BLaER1 (cell line): ENCODE data around the gene ESRRB.

Experiments used
- H3K27ac ChIP-seq: shearing (Covaris generic); formaldehyde crosslinking; 2 replicates; pipeline ENCODE4 v1.8.1; 2022
- H3K27me3 ChIP-seq: shearing (Covaris generic); formaldehyde crosslinking; 2 replicates; pipeline ENCODE4 v1.8.1; 2022
- H3K36me3 ChIP-seq: shearing (Covaris generic); formaldehyde crosslinking; 2 replicates; pipeline ENCODE4 v1.8.1; 2022
- H3K4me1 ChIP-seq: shearing (Covaris generic); formaldehyde crosslinking; 2 replicates; pipeline ENCODE4 v1.8.1; 2022
- H3K4me2 ChIP-seq: shearing (Covaris generic); formaldehyde crosslinking; 2 replicates; pipeline ENCODE4 v1.8.1; 2022
- H3K4me3 ChIP-seq: shearing (Covaris generic); formaldehyde crosslinking; 2 replicates; pipeline ENCODE4 v1.8.1; 2022
- H3K9ac ChIP-seq: shearing (Covaris generic); formaldehyde crosslinking; 2 replicates; pipeline ENCODE4 v1.8.1; 2022
- H3K9me3 ChIP-seq: shearing (Covaris generic); formaldehyde crosslinking; 2 replicates; pipeline ENCODE4 v1.8.1; 2022
- H4K20me1 ChIP-seq: shearing (Covaris generic); formaldehyde crosslinking; 2 replicates; pipeline ENCODE4 v1.8.1; 2022
- Cebpa-rat ChIP-seq: shearing (Covaris generic); IDR thresholded peaks from 2 replicates; pipeline ENCODE4 v1.8.1; 2022

The ESRRB gene

DNA sequence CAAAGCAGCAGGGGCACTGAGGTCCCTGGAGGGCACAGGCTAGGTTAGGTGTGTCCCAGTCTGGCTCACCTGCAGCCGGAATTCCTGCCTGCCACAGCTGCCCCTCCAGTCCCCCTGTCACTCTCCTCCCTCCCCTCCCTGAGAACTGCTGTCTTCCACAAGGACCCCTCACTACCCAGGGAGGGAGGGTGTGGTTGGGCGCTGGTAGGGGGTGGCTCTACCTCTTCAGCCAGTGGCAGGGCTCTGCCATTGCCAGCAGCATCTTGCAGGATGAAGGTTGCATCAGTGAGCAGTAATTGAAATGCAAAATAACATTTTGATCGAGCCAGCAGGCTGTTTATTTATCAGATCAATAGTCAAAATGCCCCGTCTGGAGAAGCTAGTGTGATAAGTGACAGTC is 45.7 kb downstream of the ESRRB start:
- no peak overlapping the region for H3K4me2 ChIP-seq
- H3K4me3 ChIP-seq = no peak overlapping the region

DNA sequence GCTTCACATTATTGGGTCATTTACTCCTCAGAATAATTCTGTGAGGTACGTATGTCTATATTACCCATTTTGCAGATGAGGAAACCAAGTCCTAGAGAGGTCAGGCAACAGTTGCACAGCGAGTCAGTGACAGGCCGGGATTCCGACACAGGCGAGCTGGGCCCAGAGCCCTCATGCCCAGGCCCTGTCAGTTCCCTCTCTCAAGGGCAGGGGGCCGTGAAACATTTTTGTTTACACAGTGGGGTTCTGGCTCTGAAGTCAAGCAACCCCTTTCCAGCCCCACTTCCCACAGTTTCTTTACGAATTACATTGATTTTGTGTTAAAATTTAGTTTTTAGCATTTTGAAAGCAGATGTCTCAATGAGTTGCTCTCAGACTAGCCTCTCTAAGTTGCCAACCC is 46.7 kb downstream of the ESRRB start:
- Histone ChIP-seq H4K20me1 (no peaks in the 10 kb centered on the region), H3K27me3 (no peaks in the 10 kb centered on the region), H3K4me1 (no peaks in the 10 kb centered on the region), H3K27ac (no peak overlapping the region), H3K4me3 (no peak overlapping the region), H3K4me2 (no peak overlapping the region), H3K9ac (no peak overlapping the region), H3K9me3 (no peaks in the 10 kb centered on the region), H3K36me3 (no peaks in the 10 kb centered on the region)
- no peak for TF ChIP-seq Cebpa-rat

More for the DNA sequence above, 45.7 kb downstream of the ESRRB start:
- Histone ChIP-seq H3K9ac (no peak overlapping the region), H3K27ac (no peak overlapping the region), H3K36me3 (no peaks in the 10 kb centered on the region), H4K20me1 (no peaks in the 10 kb centered on the region), H3K4me1 (no peaks in the 10 kb centered on the region), H3K27me3 (no peaks in the 10 kb centered on the region), H3K9me3 (no peaks in the 10 kb centered on the region)
- TF ChIP-seq Cebpa-rat = no peak

DNA sequence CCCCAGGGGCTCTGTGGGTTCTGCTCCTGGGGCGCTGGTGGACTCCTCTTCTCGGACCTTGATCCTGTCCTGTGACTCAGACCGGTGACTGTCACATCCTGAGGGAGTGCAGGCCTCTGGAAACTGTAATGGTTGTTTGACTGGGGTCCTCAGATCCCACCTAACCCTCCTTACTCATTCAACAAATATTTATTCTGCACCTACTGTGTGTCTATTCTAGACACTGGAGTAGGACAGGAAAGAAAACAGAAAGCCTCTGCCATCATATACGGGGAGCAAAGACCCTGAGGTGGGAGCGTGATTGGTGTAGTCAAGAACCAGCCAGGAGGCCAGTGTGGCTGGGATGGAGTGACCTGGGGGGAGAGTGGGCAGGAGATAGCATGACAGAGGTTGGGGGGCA is 47.6 kb downstream of the ESRRB start:
- Histone ChIP-seq H4K20me1 (no peaks in the 10 kb centered on the region), H3K27ac (no peak overlapping the region), H3K9me3 (no peaks in the 10 kb centered on the region), H3K27me3 (no peaks in the 10 kb centered on the region), H3K9ac (no peak overlapping the region), H3K4me2 (no peak overlapping the region), H3K4me1 (no peaks in the 10 kb centered on the region), H3K4me3 (no peak overlapping the region), H3K36me3 (no peaks in the 10 kb centered on the region)
- no peak for TF ChIP-seq Cebpa-rat

DNA sequence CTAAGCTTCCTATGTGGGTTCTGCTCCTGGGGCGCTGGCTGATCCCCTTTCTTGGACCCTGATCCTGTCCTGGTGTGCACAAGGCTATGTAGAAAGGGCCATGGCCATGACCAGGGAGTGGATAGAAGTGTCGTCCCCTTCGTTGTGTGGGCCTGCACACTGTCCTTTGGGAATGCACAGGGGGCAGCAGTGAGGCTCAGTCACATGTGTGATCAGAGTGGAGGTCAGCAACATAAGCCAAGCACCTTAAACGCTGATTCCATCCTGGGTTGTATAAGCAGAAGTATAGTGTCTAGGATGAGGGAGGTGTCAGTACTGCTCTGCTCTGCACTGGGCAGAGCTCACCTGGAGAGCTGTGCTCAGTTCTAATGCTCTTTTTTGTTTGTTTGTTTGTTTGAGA is 48.4 kb downstream of the ESRRB start:
- H3K36me3 ChIP-seq = no peaks in the 10 kb centered on the region
- no peak overlapping the region for H3K4me3 ChIP-seq
- H3K27me3 ChIP-seq = no peaks in the 10 kb centered on the region
- H3K9me3 ChIP-seq = no peaks in the 10 kb centered on the region
- no peak overlapping the region for H3K4me2 ChIP-seq
- no peaks in the 10 kb centered on the region for H4K20me1 ChIP-seq
- no peak overlapping the region for H3K27ac ChIP-seq
- no peak overlapping the region for H3K9ac ChIP-seq
- no peak for TF ChIP-seq Cebpa-rat
- H3K4me1 ChIP-seq = 0 out of 2 replicates have a peak, but pooled peaks cover 2% of the 10 kb centered on the region

DNA sequence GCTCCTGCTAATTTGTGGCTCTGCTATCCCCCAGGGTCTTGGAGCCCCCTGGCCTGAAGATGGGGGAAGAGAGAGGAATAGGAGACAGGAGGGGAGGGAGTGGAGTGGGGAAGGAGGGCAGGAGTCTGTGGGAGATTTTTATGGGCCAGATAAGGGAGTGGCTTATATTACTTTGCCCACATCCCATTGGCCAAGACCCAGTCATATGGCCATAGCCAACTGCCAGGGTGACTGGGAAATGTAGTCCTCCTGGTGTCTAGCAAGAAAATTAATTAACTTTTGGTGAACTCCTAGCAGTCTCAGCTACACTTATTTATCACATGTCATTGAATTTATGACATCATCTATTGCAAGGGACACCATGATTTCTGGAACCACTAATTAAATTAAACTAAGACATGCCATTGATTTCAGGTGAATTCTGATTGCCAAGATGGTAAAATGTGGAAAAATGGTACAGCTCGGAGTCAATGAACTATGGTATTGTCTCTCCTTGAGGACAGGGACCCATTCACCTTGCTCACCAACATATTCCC is 50.3 kb downstream of the ESRRB start:
- peaks cover 10% of the 10 kb centered on the region; the same call in 1 of the 2 replicates for H3K4me1 ChIP-seq
- no peak overlapping the region for H3K27ac ChIP-seq
- H3K27me3 ChIP-seq = no peaks in the 10 kb centered on the region; the same call in 1 of the 2 replicates
- no peaks in the 10 kb centered on the region for H4K20me1 ChIP-seq
- no peak for TF ChIP-seq Cebpa-rat
- H3K9ac ChIP-seq = no peak overlapping the region
- H3K4me3 ChIP-seq = no peak overlapping the region
- H3K4me2 ChIP-seq = no peak overlapping the region
- H3K36me3 ChIP-seq = no peaks in the 10 kb centered on the region
- H3K9me3 ChIP-seq = no peaks in the 10 kb centered on the region

DNA sequence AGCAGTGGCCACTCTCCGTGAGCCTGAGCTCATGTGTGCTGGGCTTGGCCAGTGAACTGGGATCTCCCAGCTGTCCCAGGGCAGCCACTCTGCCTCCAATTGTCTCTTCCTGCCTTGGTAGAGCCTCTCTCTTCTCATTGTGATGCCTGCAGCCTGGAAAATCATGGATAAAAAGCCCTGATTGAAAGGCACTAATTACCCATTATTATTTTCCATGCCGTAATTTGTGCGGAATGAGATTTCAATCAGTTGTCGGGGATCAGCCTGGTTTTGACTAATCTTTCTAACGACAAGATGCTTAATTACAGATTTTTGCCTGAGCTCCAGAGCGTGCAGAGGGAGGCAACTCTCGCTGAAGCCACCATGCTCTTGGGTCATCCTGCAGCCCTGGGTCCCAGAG is 52.7 kb downstream of the ESRRB start:
- Histone ChIP-seq H4K20me1 (no peaks in the 10 kb centered on the region), H3K27ac (no peak overlapping the region), H3K27me3 (no peaks in the 10 kb centered on the region; the same call in 1 of the 2 replicates), H3K4me3 (no peak overlapping the region), H3K9ac (no peak overlapping the region), H3K4me1 (peaks cover 32% of the 10 kb centered on the region), H3K36me3 (no peaks in the 10 kb centered on the region), H3K9me3 (no peaks in the 10 kb centered on the region), H3K4me2 (no peak overlapping the region)
- no peak for TF ChIP-seq Cebpa-rat

DNA sequence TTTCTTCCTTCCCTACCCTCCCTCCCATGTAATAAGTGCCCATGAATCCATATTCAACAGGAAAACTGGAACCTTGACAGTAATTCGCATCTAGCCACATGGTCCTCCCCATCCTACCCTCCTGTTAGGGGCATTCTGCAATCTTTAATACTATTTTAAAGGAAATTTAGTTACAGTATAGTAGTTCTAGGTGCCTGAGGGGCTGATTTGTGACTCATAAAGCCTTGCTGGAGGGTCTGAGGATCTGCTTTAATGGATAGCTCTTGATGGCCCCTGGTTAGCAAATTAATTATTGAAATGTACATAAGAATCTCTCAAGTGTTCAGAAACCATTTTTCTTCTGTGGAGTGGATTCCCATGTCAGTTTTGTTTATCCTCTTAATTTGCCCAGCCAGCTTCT is 54.1 kb downstream of the ESRRB start:
- Histone ChIP-seq H3K27me3 (no peaks in the 10 kb centered on the region; the same call in 1 of the 2 replicates), H3K4me2 (peak overlapping the region; percentile 28), H3K4me3 (no peak overlapping the region), H3K27ac (no peak overlapping the region), H3K9me3 (no peaks in the 10 kb centered on the region), H3K36me3 (no peaks in the 10 kb centered on the region), H4K20me1 (no peaks in the 10 kb centered on the region), H3K9ac (no peak overlapping the region), H3K4me1 (peaks cover 46% of the 10 kb centered on the region)
- no peak for TF ChIP-seq Cebpa-rat

DNA sequence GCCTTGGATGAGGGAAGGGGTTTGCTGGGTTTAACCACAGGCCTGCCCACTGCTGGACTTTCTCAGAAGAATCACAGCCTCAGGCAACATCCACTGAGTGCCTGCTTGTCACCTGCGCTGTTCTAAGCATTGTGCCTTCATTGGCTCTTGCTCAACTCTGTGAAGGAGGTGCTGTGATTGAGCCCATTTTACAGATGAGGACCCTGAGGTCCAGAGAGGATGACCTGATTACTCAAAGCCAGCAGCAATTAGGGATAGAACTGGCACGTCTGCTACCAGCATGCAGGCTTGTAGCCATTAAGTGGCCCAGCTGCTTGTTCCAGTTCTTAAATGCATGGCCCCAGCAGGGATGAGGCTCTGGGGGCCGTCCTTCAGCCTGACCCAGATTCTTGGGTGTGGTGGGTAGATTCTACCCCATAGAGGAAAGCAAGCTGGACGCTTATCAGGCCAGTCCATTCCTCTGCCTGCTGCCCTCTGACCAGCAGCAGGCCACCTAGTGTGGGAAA is 54.6 kb downstream of the ESRRB start:
- Histone ChIP-seq H4K20me1 (no peaks in the 10 kb centered on the region), H3K27ac (no peak overlapping the region), H3K9me3 (no peaks in the 10 kb centered on the region), H3K9ac (no peak overlapping the region), H3K27me3 (no peaks in the 10 kb centered on the region; the same call in 1 of the 2 replicates), H3K4me1 (peaks cover 49% of the 10 kb centered on the region), H3K36me3 (no peaks in the 10 kb centered on the region), H3K4me3 (no peak overlapping the region), H3K4me2 (no peak overlapping the region)
- no peak for TF ChIP-seq Cebpa-rat

DNA sequence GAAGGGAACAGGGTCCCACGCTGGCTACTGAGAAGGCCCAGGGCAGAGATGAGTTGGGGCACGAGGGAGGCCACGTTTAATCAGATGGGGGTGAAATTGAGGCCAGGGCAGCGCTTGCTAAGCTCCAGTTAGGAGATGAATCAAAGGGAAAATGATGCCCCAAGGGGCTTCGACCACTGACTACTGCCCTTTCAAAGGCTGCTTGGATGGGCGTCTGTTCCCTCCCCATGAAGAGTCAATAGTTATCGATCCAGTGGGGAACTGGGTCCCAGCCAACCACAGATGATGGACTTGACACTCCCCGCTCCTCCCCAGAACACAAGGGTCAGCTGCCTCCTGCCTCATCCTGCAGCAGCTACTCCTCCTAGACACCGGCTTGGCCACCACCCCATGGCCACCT is 55.6 kb downstream of the ESRRB start:
- no peak overlapping the region for H3K4me2 ChIP-seq
- peaks cover 56% of the 10 kb centered on the region for H3K4me1 ChIP-seq
- H3K27ac ChIP-seq = no peak overlapping the region
- no peaks in the 10 kb centered on the region; the same call in 1 of the 2 replicates for H3K27me3 ChIP-seq
- no peaks in the 10 kb centered on the region for H3K9me3 ChIP-seq
- H3K4me3 ChIP-seq = no peak overlapping the region
- TF ChIP-seq Cebpa-rat = no peak
- no peaks in the 10 kb centered on the region for H4K20me1 ChIP-seq
- no peaks in the 10 kb centered on the region for H3K36me3 ChIP-seq
- H3K9ac ChIP-seq = no peak overlapping the region

DNA sequence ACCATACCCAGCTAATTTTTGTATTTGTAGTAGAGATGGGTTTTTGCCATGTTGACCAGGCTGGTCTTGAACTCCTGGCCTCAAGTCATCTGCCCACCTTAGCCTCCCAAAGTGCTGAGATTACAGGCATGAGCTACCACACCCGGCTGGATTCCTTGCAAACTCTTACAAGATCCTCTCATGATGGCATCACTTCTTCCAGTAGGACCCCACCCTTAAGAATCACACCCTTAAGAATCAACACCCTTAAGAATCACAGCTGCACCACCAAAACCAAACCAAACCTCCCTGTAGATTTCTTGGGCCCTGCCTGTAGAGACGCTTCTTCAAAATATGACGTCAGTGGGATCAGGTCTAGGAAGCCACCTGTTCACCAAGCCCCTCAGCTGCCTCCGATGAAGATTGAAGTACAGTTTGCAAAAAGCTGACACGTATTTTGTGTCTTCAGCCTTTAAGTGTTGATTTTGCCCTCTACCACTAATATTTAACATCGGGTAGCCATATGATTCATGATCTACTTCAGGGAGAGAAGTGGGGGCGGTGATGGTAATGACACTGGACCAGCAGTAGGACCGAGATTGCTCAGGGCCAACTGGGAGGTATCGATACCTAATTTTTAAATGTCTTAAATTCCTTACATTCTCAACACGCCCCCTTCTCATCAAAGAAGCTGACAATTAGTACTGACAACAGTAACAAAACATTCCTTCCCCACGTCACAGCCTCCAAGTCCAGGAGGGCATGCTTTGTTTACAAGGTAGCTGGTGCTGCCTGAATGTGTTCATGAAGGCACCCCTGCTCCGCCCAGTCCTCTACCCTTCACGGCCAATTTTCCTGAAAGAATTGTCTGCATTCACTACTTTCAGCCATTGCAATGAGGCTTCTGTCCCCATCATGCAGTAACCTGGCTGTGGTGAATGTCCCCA is 57.2 kb downstream of the ESRRB start:
- Histone ChIP-seq H4K20me1 (no peaks in the 10 kb centered on the region), H3K4me2 (peak overlapping the region; percentile 83), H3K4me3 (no peak overlapping the region), H3K4me1 (peaks cover 56% of the 10 kb centered on the region), H3K27me3 (no peaks in the 10 kb centered on the region; the same call in 1 of the 2 replicates), H3K9me3 (no peaks in the 10 kb centered on the region), H3K36me3 (no peaks in the 10 kb centered on the region), H3K27ac (no peak overlapping the region), H3K9ac (no peak overlapping the region)
- no peak for TF ChIP-seq Cebpa-rat
